Endometrial microvascular endothelial cells (primary cell): ENCODE measurements around the gene MYH10. TPM values are rescaled to one million over a fixed set of nuclear protein-coding genes. Genes with fewer than 3 reads are reported as not detected.

Experiments
- in situ Hi-C: cut with HindIII; loops from 2 replicates; pipeline ENCODE4 v1.10.0; 2017; ENCODE audit warnings: low sequenced_read_pairs, low pct_unique_long_range_greater_than_20kb; ENCODE audit errors: inconsistent ontology term
- total RNA-seq: library from RNA; depleted of rRNA; stranded (reverse); fragments of >200 nt; gene quantifications from one replicate; pipeline ENCODE4 v1.2.3, GENCODE V29; 2015; ENCODE audit errors: inconsistent ontology term

The MYH10 gene
- total RNA-seq, 1 donor from 2014 or later, result 14.1 TPM

- in situ Hi-C loops, result no loop called here
These were observed 163.7 kb downstream of the MYH10 start for GRCh38 chr17:8466873-8467272.

DNA sequence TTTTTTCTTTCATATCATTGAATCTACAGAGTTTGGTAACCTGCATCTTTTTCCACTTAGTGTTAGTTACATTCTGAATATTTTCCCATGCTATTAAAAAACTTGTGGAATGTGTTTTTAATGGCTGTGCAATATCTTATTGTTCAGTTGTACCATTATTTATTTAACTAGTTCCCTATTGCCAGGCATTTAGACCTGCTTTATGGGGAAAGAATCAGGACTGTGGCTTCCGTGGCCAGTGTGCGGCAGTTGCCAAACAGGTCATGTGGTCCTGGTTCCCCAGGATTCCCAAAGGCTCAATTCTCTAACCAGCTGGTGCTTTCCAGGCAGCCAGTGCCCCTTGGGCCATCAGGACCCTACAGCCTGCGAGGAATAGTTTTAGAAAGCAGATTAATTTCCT is 164.1 kb downstream of the MYH10 start:
- in situ Hi-C loops, result no loop called here

- in situ Hi-C loops, result no loop called here
These were observed 164.8 kb downstream of the MYH10 start for GRCh38 chr17:8465759-8466158.

GRCh38 chr17:8465356-8465755 is 165.2 kb downstream of the MYH10 start:
- in situ Hi-C loops, result no loop called here

DNA sequence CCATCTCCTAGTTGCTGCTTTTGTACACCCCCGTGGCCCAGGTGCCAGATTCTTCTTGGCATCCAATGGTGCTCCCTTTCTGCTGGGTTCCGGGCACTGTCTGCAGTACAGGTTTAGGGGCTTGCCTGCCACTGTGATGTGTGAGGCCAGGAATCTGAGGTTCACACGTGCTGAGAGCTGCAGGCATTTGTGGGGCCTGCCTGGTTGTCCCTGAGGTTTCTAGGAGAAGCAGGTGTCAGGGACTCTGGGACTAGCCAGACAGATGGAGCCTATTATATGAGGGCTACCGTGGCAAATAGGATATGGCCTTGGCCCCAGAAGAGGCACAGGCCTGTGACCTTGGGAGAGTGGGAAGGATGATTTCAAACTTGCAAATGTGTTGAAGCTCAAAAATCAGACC is 165.6 kb downstream of the MYH10 start:
- in situ Hi-C loops, result no loop called here

- in situ Hi-C loops, result no loop called here
These were observed 167.4 kb downstream of the MYH10 start for GRCh38 chr17:8463099-8463498.

DNA sequence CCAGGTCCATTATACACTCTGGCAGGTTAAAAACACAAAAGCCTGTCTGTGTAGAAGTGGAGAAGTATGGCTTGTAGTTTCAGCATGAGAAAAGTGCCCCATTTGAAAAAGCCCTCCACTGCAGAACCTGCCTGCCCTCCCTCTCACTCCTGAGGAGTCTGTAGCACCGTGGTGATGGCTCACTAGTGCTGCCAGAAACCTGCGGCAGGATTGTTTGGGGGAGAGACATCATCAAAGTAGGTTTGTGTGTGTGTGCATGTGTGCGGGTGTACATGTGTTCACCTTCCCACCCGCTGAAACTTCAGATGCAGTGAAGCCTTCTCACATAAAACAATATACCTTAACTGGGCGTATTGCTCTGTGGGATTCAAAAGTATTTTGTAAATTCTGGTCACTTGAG is 168.0 kb downstream of the MYH10 start:
- in situ Hi-C loops, result no loop called here

DNA sequence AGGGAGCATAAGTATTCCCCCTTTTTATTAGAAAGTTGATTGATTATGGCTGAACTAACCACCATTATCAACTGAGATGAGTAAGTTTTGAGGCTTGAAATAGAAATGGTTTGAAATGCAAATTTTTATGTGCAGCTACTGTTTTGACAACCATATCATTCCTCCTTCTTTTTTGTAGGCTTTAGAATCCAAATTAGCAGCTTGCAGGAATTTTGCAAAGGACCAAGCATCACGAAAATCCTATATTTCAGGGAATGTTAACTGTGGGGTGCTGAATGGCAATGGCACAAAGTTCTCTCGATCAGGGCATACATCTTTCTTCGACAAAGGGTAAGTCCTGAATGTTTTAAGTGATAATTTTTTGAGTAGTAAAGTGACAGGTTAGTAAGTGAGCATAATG is 170.7 kb downstream of the MYH10 start:
- in situ Hi-C loops, result no loop called here

DNA sequence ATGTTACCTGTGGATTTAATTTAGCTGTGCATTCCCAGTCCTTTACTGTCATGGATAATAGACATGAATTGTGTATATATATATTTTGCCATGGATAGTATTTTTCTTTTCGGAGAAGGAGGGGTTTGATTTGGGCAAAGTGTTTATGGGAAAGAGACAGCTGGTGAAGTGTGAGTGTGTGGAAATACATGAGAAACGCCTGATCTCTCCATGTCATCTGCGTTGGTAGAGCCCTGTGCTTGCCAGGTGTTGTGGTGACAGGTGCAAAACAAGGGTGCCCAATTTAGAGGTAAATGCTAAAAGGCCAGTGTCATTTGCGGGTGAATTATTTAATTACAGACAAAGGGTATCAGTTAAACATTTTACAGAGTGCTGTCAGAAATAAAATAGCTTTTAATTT is 171.4 kb downstream of the MYH10 start:
- in situ Hi-C loops, result no loop called here

DNA sequence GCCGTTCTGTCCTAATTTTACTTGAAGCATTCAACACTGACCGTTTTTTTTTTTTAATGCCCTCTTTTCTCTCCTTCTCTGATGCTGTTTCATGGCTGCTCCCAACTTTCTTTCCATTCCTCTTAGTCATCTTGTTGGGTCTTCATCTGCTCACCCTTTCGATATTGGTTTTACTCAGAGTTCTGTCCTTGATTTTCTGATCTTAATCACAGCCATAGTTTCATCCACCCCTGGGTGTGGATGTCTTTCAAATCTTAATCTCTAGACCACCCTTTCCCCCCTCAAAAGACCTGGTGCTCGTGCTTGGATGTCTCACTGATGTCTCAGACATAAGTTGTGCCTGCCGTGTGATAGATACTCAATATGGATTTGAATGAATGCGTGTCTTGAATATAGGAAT is 172.4 kb downstream of the MYH10 start:
- in situ Hi-C loops, result no loop called here

DNA sequence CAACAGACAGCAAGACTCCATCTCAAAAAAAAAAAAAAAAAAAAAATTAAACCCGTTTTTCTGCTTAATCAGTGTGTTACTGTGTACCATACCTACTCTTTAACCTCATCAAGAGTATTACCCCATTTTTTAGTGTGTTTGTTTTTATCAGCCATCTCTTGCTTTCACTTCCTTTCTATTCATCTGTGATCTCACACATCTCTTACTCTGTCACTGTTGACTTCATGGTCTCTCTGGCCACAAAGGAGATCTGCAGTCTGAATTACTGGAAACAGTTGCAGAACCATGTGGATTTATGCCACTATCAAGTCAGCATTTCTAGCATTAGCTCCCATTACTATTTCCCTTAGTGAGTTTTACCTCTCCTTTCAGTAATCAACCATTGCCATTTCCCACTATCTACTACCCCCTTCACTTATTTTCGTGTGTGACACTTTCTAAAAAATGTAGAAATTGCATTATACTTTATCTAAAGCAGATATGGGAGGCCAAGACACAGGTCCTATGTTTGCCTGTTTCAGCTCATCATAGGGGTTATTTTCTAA is 174.8 kb downstream of the MYH10 start:
- in situ Hi-C loops, result no loop called here

GRCh38 chr17:8453326-8453725 is 177.2 kb downstream of the MYH10 start:
- in situ Hi-C loops, result no loop called here

DNA sequence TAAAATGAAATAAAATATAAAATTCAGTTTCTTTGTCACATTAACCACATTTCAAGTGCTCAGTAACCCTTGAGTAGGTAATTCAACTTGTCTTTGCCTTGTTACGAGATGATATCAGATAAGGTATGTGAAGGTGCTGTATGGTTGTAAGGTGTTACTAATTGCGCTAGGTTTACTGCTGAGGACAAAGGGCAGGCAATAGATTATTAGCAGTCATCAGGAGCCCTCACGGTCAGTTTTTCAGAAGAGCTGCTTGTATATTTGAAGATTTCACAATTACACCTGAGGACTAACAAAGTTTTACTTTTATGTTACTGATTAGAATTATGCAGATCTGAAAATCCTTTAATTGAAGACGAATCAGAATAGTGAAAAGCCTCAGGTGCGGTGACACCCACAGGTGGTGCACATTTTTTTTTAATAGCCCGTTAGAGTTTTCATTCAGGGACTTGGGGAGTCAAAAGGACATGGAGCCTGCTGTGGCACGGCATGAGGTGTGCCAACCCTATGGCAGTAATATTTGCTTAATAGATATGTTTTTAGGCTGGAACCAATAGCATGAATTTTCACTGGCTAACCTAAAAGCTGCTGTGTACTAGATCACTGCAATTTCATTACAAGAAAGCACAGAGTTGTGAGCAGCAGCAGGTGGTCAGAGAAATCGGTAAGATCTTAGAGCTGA is 178.5 kb downstream of the MYH10 start:
- in situ Hi-C loops, result no loop called here

DNA sequence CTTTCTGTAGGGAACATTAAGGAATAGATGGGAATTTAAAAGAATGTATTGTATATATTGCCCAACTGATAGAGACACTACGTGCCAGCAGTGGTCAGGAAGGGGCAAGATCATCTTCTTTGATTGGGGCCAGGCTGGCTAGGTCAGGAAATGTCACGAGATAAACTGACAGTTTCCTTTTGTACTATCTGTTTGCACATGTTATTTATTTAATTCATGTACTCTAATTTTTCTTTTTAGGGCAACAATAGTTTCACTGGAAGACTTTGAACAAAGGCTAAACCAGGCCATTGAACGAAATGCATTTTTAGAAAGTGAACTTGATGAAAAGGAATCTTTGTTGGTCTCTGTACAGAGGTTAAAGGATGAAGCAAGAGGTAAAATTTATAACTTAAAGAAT is 182.2 kb downstream of the MYH10 start:
- in situ Hi-C loops, result loop anchor here (25.0 kb wide), 1 partner anchor 314 kb away; the partner anchor contains the start of gene SPDYE4

DNA sequence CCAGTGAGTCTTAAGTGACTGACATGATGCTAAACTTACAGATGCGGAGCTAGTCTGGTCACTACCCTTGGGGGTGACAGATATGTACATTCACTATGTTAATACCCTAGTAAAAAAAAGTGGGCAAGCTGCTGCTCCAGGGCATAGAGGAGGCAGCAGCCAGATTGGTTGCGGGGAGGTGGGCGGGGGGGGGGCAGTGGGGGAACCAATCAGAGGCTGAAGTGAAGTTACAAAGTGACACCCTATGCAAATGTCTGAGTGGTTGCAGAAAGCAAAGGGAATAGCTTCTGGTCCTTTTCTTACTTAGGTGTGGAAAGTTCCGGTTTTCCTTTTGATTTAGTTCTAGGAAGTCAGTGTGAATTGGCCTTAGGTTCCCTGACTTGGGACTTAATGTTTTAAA is 182.7 kb downstream of the MYH10 start:
- in situ Hi-C loops, result loop anchor here (25.0 kb wide), 1 partner anchor 315 kb away; the partner anchor contains the start of gene SPDYE4

DNA sequence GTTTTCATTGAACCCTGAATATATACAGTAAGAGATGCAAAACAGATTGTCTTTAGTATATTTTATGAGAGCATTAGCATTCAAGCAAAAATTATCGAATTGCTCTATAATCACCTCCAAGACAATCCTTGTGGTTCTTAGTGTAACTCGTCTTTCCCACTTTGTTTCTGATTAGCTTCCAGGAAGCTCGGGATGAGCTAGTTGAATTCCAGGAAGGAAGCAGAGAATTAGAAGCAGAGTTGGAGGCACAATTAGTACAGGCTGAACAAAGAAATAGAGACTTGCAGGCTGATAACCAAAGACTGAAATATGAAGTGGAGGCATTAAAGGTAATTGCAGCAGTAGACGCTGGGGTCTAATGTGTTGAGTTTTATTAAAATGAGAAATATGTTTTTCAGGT is 185.0 kb downstream of the MYH10 start:
- in situ Hi-C loops, result loop anchor here (25.0 kb wide), 1 partner anchor 317 kb away; the partner anchor contains the start of gene SPDYE4

GRCh38 chr17:8444494-8444893 is 186.0 kb downstream of the MYH10 start:
- in situ Hi-C loops, result loop anchor here (25.0 kb wide), 1 partner anchor 318 kb away; the partner anchor contains the start of gene SPDYE4

DNA sequence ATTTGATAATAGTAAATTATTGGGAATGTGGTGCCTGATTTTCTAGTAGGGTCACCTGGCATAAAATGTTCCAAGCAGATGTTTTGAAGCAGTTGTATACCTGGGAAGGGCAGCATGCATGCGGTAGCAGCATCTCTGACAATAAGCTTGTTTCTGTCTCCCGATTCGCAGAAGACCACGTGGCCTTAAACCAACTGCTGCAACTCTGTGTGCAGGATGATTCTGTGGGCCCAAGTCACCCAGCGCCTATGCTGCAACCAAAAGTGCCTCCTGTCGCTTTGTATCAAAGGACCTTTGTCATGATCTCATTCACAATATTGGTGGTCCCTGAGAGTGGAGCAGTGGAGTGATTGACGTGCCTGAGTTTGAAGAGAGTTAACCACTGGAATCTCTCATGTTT is 186.8 kb downstream of the MYH10 start:
- in situ Hi-C loops, result loop anchor here (25.0 kb wide), 1 partner anchor 319 kb away; the partner anchor contains the start of gene SPDYE4

DNA sequence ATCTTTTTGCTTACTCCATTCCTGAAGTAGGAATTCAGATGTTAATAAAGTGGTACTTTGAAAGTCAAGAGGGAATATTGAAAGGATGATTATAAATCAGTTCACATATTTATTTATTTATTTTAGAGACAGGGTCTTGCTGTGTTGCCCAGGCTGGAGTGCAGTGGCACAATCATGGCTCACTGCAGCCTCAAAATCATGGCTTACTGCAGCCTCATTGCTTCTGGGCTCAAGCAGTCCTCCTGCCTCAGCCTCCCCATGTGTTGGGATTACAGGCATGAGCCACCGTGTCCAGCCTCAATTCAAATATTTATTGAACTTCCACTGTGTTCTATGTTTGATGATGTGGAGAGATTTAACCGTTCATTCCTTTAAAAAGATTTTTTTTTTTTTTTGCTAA is 188.2 kb downstream of the MYH10 start:
- in situ Hi-C loops, result loop anchor here (25.0 kb wide), 1 partner anchor 320 kb away; the partner anchor contains the start of gene SPDYE4

GRCh38 chr17:8441690-8442089 is 188.8 kb downstream of the MYH10 start:
- in situ Hi-C loops, result loop anchor here (25.0 kb wide), 1 partner anchor 321 kb away; the partner anchor contains the start of gene SPDYE4
